ENCODE results near the gene CNGA1.

DNA sequence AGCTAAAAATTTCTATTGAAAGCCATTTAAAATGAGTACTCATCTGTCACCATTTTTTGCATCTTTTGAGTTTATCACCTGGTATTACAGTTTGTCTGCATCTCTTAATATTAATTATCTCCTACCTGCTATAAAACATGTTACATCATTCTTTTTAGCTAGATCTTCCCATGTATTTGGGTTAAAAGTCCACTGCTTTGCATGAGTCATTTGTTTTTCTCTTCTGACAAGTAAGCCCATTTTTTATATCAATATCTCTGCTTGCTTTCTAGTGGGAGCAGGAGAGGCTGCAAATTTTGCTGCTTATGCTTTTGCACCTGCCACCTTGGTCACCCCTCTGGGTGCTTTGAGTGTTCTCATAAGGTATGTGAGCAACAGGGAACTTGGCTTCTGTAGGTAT lies 16.2 kb upstream of the CNGA1 start:
- TF ChIP-seq, protein P1, sequence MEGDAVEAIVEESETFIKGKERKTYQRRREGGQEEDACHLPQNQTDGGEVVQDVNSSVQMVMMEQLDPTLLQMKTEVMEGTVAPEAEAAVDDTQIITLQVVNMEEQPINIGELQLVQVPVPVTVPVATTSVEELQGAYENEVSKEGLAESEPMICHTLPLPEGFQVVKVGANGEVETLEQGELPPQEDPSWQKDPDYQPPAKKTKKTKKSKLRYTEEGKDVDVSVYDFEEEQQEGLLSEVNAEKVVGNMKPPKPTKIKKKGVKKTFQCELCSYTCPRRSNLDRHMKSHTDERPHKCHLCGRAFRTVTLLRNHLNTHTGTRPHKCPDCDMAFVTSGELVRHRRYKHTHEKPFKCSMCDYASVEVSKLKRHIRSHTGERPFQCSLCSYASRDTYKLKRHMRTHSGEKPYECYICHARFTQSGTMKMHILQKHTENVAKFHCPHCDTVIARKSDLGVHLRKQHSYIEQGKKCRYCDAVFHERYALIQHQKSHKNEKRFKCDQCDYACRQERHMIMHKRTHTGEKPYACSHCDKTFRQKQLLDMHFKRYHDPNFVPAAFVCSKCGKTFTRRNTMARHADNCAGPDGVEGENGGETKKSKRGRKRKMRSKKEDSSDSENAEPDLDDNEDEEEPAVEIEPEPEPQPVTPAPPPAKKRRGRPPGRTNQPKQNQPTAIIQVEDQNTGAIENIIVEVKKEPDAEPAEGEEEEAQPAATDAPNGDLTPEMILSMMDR (tag by site-specific recombination; IDR thresholded peaks at IDR 0.05) = no peak
- no peak for TF ChIP-seq HOXC10 (CRISPR knock-in tag; IDR thresholded peaks at IDR 0.05)
- TF ChIP-seq, protein P2, sequence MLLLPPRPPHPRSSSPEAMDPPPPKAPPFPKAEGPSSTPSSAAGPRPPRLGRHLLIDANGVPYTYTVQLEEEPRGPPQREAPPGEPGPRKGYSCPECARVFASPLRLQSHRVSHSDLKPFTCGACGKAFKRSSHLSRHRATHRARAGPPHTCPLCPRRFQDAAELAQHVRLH (tag by site-specific recombination; IDR thresholded peaks at IDR 0.05) = no peak
- TF ChIP-seq ZNF302 (tag by site-specific recombination; IDR thresholded peaks at IDR 0.05; ENCODE audit: low read depth) = no peak
- no peak for TF ChIP-seq KLF1 (tag by site-specific recombination; IDR thresholded peaks at IDR 0.05)
- TF ChIP-seq ZNF138 (tag by site-specific recombination; IDR thresholded peaks at IDR 0.05; ENCODE audit: borderline replicate concordance) = no peak
- TF ChIP-seq, protein P3, sequence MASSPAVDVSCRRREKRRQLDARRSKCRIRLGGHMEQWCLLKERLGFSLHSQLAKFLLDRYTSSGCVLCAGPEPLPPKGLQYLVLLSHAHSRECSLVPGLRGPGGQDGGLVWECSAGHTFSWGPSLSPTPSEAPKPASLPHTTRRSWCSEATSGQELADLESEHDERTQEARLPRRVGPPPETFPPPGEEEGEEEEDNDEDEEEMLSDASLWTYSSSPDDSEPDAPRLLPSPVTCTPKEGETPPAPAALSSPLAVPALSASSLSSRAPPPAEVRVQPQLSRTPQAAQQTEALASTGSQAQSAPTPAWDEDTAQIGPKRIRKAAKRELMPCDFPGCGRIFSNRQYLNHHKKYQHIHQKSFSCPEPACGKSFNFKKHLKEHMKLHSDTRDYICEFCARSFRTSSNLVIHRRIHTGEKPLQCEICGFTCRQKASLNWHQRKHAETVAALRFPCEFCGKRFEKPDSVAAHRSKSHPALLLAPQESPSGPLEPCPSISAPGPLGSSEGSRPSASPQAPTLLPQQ (tag by site-specific recombination; IDR thresholded peaks at IDR 0.05) = no peak
- TF ChIP-seq, protein P4, sequence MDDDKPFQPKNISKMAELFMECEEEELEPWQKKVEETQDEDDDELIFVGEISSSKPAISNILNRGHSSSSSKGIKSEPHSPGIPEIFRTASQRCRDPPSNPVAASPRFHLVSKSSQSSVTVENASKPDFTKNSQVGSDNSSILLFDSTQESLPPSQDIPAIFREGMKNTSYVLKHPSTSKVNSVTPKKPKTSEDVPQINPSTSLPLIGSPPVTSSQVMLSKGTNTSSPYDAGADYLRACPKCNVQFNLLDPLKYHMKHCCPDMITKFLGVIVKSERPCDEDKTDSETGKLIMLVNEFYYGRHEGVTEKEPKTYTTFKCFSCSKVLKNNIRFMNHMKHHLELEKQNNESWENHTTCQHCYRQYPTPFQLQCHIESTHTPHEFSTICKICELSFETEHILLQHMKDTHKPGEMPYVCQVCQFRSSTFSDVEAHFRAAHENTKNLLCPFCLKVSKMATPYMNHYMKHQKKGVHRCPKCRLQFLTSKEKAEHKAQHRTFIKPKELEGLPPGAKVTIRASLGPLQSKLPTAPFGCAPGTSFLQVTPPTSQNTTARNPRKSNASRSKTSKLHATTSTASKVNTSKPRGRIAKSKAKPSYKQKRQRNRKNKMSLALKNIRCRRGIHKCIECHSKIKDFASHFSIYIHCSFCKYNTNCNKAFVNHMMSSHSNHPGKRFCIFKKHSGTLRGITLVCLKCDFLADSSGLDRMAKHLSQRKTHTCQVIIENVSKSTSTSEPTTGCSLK (tag by site-specific recombination; IDR thresholded peaks at IDR 0.05) = no peak
- TF ChIP-seq ZNF521 (tag by site-specific recombination; IDR thresholded peaks at IDR 0.05) = no peak

All from HEK293 (cell line).